CD14-positive monocyte (primary cell): ENCODE measurements around the gene RCOR3. TPM values are rescaled to one million over a fixed set of nuclear protein-coding genes. Genes with fewer than 3 reads are reported as not detected.
A peak's percentile ranks its signal among the peaks of the same experiment; 100 is the strongest.

ENCODE experiments used
- DNase-seq, 3 donors: peaks; one replicate each; pipeline ENCODE4 v3.0.0-alpha.2; 2011 to 2022
- H2AFZ ChIP-seq: 2 replicates; pipeline ENCODE4 v1.6.0; 2012; ENCODE audit warnings: mild to moderate bottlenecking, low read depth, low read length, inconsistent platforms; ENCODE audit not compliant: insufficient read depth, poor library complexity, severe bottlenecking
- H3K27ac ChIP-seq, 2 donors: 1 replicate in 1 of 2; 2 replicates in 1 of 2; pipeline ENCODE4 v1.5.1; 2012 to 2013; ENCODE audit warnings: low read length in 2 of 2, control low read depth in 1 of 2, inconsistent platforms in 1 of 2, low read depth in 1 of 2, mild to moderate bottlenecking in 1 of 2
- H3K27me3 ChIP-seq, 2 donors: one replicate each; pipeline versions ENCODE4 v1.6.0 to v1.6.1; 2011 to 2013; ENCODE audit warnings: low read length in 2 of 2; ENCODE audit not compliant: control insufficient read depth in 2 of 2, insufficient read depth in 2 of 2
- H3K36me3 ChIP-seq, 2 donors: replicated peaks in 1 of 2; 1 replicate in 1 of 2; 2 replicates in 1 of 2; pipeline versions ENCODE4 v1.5.1 to v1.6.1; 2012 to 2013; ENCODE audit warnings: low read length in 2 of 2, control low read depth in 1 of 2, inconsistent platforms in 1 of 2, mild to moderate bottlenecking in 1 of 2; ENCODE audit not compliant: insufficient read depth in 2 of 2, control insufficient read depth in 1 of 2
- H3K4me1 ChIP-seq, 2 donors: 1 replicate in 1 of 2; 2 replicates in 1 of 2; pipeline versions ENCODE4 v1.5.1 to v1.6.1; 2012 to 2013; ENCODE audit warnings: low read length in 2 of 2, control low read depth in 1 of 2, inconsistent platforms in 1 of 2, mild to moderate bottlenecking in 1 of 2, moderate library complexity in 1 of 2; ENCODE audit not compliant: insufficient read depth in 2 of 2, control insufficient read depth in 1 of 2
- H3K4me2 ChIP-seq: replicated peaks from 2 replicates; pipeline ENCODE3; 2012; ENCODE audit warnings: low read length, moderate library complexity, mild to moderate bottlenecking; ENCODE audit not compliant: poor library complexity, severe bottlenecking; ENCODE audit errors: extremely low read depth
- H3K4me3 ChIP-seq, 3 experiments: fragments of 200-600 bp in 1 of 3; sonication (generic) in 1 of 3; replicated peaks in 1 of 3; 1 replicate in 2 of 3; 2 replicates in 1 of 3; pipeline ENCODE4 v1.5.1; 2011 to 2013; ENCODE audit warnings: low read length in 3 of 3, mild to moderate bottlenecking in 3 of 3, control low read depth in 2 of 3, low read depth in 2 of 3, inconsistent platforms in 1 of 3, moderate library complexity in 1 of 3
- H3K79me2 ChIP-seq: 2 replicates; pipeline ENCODE4 v1.6.0; 2012; ENCODE audit warnings: mild to moderate bottlenecking, control low read depth, inconsistent platforms, low read length, moderate library complexity; ENCODE audit not compliant: insufficient read depth
- H3K9ac ChIP-seq: 2 replicates; pipeline ENCODE4 v1.6.0; 2017; ENCODE audit warnings: low read length, mild to moderate bottlenecking; ENCODE audit not compliant: insufficient read depth, poor library complexity, severe bottlenecking
- H3K9me3 ChIP-seq, 2 donors: replicated peaks in 1 of 2; 1 replicate in 1 of 2; 2 replicates in 1 of 2; pipeline versions ENCODE4 v1.5.1 to v1.6.1; 2012 to 2013; ENCODE audit warnings: low read length in 2 of 2, control low read depth in 1 of 2; ENCODE audit not compliant: control insufficient read depth in 1 of 2, insufficient read depth in 1 of 2
- H4K20me1 ChIP-seq: 2 replicates; pipeline ENCODE4 v1.6.0; 2012; ENCODE audit warnings: mild to moderate bottlenecking, low read length, control low read depth, moderate library complexity; ENCODE audit not compliant: insufficient read depth
- H3K27ac Mint-ChIP-seq, 7 donors: one replicate each; pipeline ENCODE4 v1.8.0; 2020; ENCODE audit warnings: mild to moderate bottlenecking in 7 of 7, mixed read lengths in 7 of 7, moderate library complexity in 6 of 7, inconsistent platforms in 2 of 7
- H3K27me3 Mint-ChIP-seq, 3 donors: one replicate each; pipeline ENCODE4 v1.8.0; 2021 to 2022; ENCODE audit warnings: low read depth in 3 of 3, mild to moderate bottlenecking in 3 of 3, mixed read lengths in 3 of 3, moderate library complexity in 3 of 3, inconsistent platforms in 1 of 3
- H3K36me3 Mint-ChIP-seq, 2 donors: one replicate each; pipeline ENCODE4 v1.8.0; 2020; ENCODE audit warnings: mixed read lengths in 2 of 2, inconsistent platforms in 1 of 2, mild to moderate bottlenecking in 1 of 2
- H3K4me1 Mint-ChIP-seq: one replicate; pipeline ENCODE4 v1.8.0; 2020; ENCODE audit warnings: mild to moderate bottlenecking, mixed read lengths
- H3K4me3 Mint-ChIP-seq, 2 donors: one replicate each; pipeline ENCODE4 v1.8.0; 2020; ENCODE audit warnings: mild to moderate bottlenecking in 2 of 2, mixed read lengths in 2 of 2, moderate library complexity in 1 of 2
- H3K9me3 Mint-ChIP-seq, 7 donors: one replicate each; pipeline ENCODE4 v1.8.0; 2020 to 2022; ENCODE audit warnings: mixed read lengths in 7 of 7, mild to moderate bottlenecking in 6 of 7, moderate library complexity in 6 of 7, inconsistent platforms in 2 of 7
- CTCF ChIP-seq: fragments of 200-600 bp; IDR thresholded peaks from one replicate; pipeline ENCODE4 v1.8.0; 2022; ENCODE audit warnings: antibody characterized with exemption, mild to moderate bottlenecking
- WGBS: methylation state at CpG from one replicate; pipeline ENCODE4 v1.1.5; 2013; ENCODE audit warnings: missing lambda C conversion rate; ENCODE audit not compliant: insufficient coverage; 5-methylcytosine and 5-hydroxymethylcytosine counted together
- intact Hi-C, 2 donors: fragments of 100-400 bp; cut with micrococcal nuclease; formaldehyde crosslinking; loops; one replicate each; pipeline versions ENCODE4 v1.15.0 to v1.15.1; 2023
- polyA plus RNA-seq, 3 donors: library from polyadenylated mRNA; depleted of rRNA in 1 of 3; unstranded in 2 of 3; stranded (reverse) in 1 of 3; fragments of 300-500 nt in 2 of 3; fragments of >200 nt in 1 of 3; fragmentation: Illumina TruSeq in 2 of 3; gene quantifications; 1 replicate in 2 of 3; 2 replicates in 1 of 3; pipeline ENCODE4 v1.2.3, GENCODE V29; 2012 to 2021

RCOR3 gene
- polyA plus RNA-seq, 3 donors = 14.5 to 46.5 (median 21.6) TPM

GRCh38 chr1:211210965-211211364, 48.2 kb upstream of the RCOR3 start:
- H3K36me3 Mint-ChIP-seq = no peaks in the 10 kb centered on the region
- TF ChIP-seq CTCF = no peak
- H3K27ac Mint-ChIP-seq = no peak overlapping the region
- Histone ChIP-seq H3K79me2 (no peaks in the 10 kb centered on the region), H3K9me3 (no peaks in the 10 kb centered on the region), H3K9ac (no peak overlapping the region), H2AFZ (no peak overlapping the region), H3K36me3 (no peaks in the 10 kb centered on the region), H4K20me1 (no peaks in the 10 kb centered on the region), H3K4me3 (no peak overlapping the region), H3K4me1 (no peaks in the 10 kb centered on the region), H3K27me3 (no peaks in the 10 kb centered on the region), H3K27ac (no peak overlapping the region), H3K4me2 (no peak overlapping the region)
- no peak overlapping the region for H3K4me3 Mint-ChIP-seq
- H3K4me1 Mint-ChIP-seq = no peaks in the 10 kb centered on the region
- intact Hi-C loops = no loop called here
- DNase-seq = no peak
- H3K27me3 Mint-ChIP-seq = peaks cover 0 to 2% (median 0%) of the 10 kb centered on the region in 3 donors
- H3K9me3 Mint-ChIP-seq = peaks cover 0 to 18% (median 5%) of the 10 kb centered on the region in 7 donors
- WGBS = 80% methylated on average over 3 of the region's 6 CpGs

- Mint-ChIP-seq H3K27me3 (peaks cover 2% of the 10 kb centered on the region in 3 donors), H3K36me3 (no peaks in the 10 kb centered on the region), H3K9me3 (peaks cover 0 to 3% (median 0%) of the 10 kb centered on the region in 7 donors), H3K27ac (peak overlapping the region in 1 of 7 donors; percentile 17), H3K4me3 (no peak overlapping the region), H3K4me1 (no peaks in the 10 kb centered on the region)
- no CpG with 5 or more reads among the region's 2 CpGs for WGBS
- Histone ChIP-seq H3K79me2 (no peaks in the 10 kb centered on the region), H3K4me1 (no peaks in the 10 kb centered on the region), H3K4me2 (no peak overlapping the region), H3K9me3 (no peaks in the 10 kb centered on the region), H3K27me3 (no peaks in the 10 kb centered on the region), H3K36me3 (no peaks in the 10 kb centered on the region), H3K27ac (no peak overlapping the region), H4K20me1 (no peaks in the 10 kb centered on the region), H3K9ac (no peak overlapping the region), H2AFZ (no peak overlapping the region), H3K4me3 (no peak overlapping the region)
- TF ChIP-seq CTCF = no peak
- no peak for DNase-seq
- intact Hi-C loops = no loop called here
Observed at GRCh38 chr1:211213702-211214101, 45.5 kb upstream of the RCOR3 start.
